22Rv1 (cell line): ENCODE measurements around the gene GSPT1.

ENCODE experiments used
- CTCF ChIP-seq: fragments of 450-650 bp; IDR thresholded peaks from 2 replicates; pipeline ENCODE4 v1.5.1; 2017; ENCODE audit warnings: mild to moderate bottlenecking
- ZFX ChIP-seq: fragments of 450-650 bp; IDR thresholded peaks from 2 replicates; pipeline ENCODE4 v1.6.1; 2017; ENCODE audit warnings: antibody characterized with exemption, borderline replicate concordance

GRCh38 chr16:11880007-11880406, 35.7 kb downstream of the GSPT1 start:
- TF ChIP-seq CTCF (no peak), ZFX (no peak)
